HG03064 (cell line): ENCODE results near the gene NAV1.
"Not testable (repeated sequence)": the region's sequence is repeated elsewhere in the genome, so short reads cannot be mapped to it uniquely, and the experiment has no call there.

Experiments used
- ATAC-seq: cut with Tn5 transposase; IDR thresholded peaks from one replicate; pipeline ENCODE4 v1.9.1; 2021; ENCODE audit warnings: low read depth; ENCODE audit not compliant: unreplicated experiment

NAV1 gene

GRCh38 chr1:201538612-201539551 is at the start of gene NAV1:
NAV1 (plus strand) TSS chr1:201539127; CDS start chr1:201622885, 83,758 bp downstream.
- no peak for ATAC-seq

- ATAC-seq: no peak
Measured at GRCh38 chr1:201489643-201490261, 49.2 kb upstream of the NAV1 start.

GRCh38 chr1:201490708-201491131 is 48.2 kb upstream of the NAV1 start:
- no peak for ATAC-seq

- no peak for ATAC-seq
Measured at GRCh38 chr1:201491896-201492511, 46.9 kb upstream of the NAV1 start.

- ATAC-seq: not testable (repeated sequence)
Measured at GRCh38 chr1:201493026-201493656, 45.8 kb upstream of the NAV1 start.

- no peak for ATAC-seq
Measured at GRCh38 chr1:201493757-201494617, 44.9 kb upstream of the NAV1 start.

- ATAC-seq: no peak
Measured at GRCh38 chr1:201495551-201496295, 43.2 kb upstream of the NAV1 start.

GRCh38 chr1:201496296-201496690 is 42.6 kb upstream of the NAV1 start:
- no peak for ATAC-seq

GRCh38 chr1:201497935-201498509 is 40.9 kb upstream of the NAV1 start:
- no peak for ATAC-seq

- ATAC-seq: no peak
Measured at GRCh38 chr1:201498621-201499020, 40.3 kb upstream of the NAV1 start.

- ATAC-seq: no peak
Measured at GRCh38 chr1:201499191-201499590, 39.7 kb upstream of the NAV1 start.

- no peak for ATAC-seq
Measured at GRCh38 chr1:201499795-201500669, 38.9 kb upstream of the NAV1 start.

GRCh38 chr1:201500670-201501120 is 38.2 kb upstream of the NAV1 start:
- no peak for ATAC-seq

GRCh38 chr1:201501144-201501543 is 37.8 kb upstream of the NAV1 start:
- no peak for ATAC-seq

GRCh38 chr1:201501812-201502510 is 37.0 kb upstream of the NAV1 start:
- ATAC-seq: no peak

- no peak for ATAC-seq
Measured at GRCh38 chr1:201502511-201502857, 36.4 kb upstream of the NAV1 start.

- no peak for ATAC-seq
Measured at GRCh38 chr1:201503397-201504176, 35.3 kb upstream of the NAV1 start.
